T-helper 1 cell (primary cell): ENCODE results near the gene TMEM185B.
"Not testable (repeated sequence)": the region's sequence is repeated elsewhere in the genome, so short reads cannot be mapped to it uniquely, and the experiment has no call there.

Source experiments
- DNase-seq, 5 donors: peaks; one replicate each; pipeline ENCODE4 v3.0.0-alpha.2; 2012 to 2020
- total RNA-seq, 4 donors: gene quantifications; one replicate each; lab custom pipeline; 2026; lab: John Stamatoyannopoulos, UW

Gene TMEM185B
- 29.5 to 42.4 (median 32.2) reads per million in 4 donors for total RNA-seq

GRCh38 chr2:120223034-120223912 lies at the start of gene TMEM185B:
TSS of gene TMEM185B (minus strand) at chr2:120223400. CDS start at chr2:120222976, 424 bp downstream.
- DNase-seq = peak; percentile 80 to 88 (median 86)

GRCh38 chr2:120271711-120272379 lies 48.6 kb upstream of the TMEM185B start:
- no peak for DNase-seq

DNA sequence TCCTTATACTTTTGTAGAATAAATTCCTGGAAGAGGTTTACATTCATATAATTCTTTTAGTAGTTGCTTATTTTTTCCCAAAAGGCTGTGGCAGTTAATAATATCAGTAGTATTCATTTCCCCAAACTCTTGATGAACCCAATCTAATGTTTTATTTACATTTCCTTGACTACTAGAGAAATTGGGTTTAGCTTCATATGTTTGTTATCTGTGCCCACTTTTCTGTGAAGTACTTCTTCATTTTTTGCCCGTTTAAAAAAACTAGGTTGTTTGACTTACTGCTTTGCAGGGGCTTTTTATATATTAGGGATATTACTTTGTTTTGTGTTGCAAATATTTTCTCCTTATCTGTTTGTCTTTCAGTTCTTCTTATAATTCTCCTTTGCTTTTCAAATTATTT lies 46.6 kb upstream of the TMEM185B start:
- DNase-seq = no peak

DNA sequence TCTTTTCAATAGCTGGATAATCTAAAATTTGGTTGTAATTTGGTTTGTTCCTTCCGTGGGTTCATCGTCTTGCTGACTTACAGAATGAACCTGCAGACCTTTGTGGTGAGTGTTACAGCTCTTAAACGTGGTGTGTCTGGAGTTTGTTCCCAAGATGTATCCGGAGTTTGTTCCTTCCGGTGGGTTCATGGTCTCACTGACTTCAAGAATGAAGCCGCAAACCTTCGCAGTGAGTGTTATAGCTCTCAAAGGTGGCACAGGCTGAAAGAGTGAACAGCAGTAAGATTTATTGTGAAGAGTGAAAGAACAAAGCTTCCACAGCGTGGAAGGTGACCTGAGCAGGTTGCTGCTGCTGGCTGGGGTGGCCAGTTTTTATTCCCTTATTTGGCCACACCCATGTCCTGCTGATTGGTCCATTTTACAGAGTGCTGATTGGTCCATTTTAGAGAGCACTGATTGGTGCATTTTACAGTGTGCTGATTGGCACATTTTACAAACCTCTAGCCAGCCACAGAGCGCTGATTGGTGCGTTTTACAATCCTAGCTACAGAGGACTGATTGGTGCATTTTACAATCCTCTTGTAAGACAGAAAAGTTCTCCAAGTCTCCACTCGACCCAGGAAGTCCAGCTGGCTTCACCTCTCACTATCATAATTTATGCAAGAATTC lies 46.0 kb upstream of the TMEM185B start:
- DNase-seq = no peak

DNA sequence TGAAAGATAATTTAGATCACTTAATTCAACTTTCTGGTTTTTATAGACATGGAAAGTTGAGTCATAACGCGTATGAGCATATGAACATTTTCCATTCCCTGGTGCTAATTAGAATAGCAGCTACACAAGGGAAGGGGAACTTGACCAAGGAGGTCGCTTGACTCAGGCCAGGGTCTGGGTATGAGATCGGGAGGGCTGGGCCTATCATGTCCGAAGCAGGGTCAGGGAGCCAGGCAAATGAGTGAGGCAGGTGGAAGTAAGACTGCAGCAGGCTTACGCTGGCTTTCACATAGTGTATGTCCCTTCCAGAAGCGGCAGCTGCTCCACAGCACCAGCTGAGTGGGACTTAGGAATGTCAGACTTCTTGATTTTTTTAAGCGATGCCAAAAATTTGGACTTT lies 44.1 kb upstream of the TMEM185B start:
- DNase-seq = no peak

GRCh38 chr2:120265006-120265405 lies 41.8 kb upstream of the TMEM185B start:
- DNase-seq = no peak

GRCh38 chr2:120262761-120263428 lies 39.7 kb upstream of the TMEM185B start:
- DNase-seq = no peak

- peak in 1 of 5 donors; percentile 25 for DNase-seq
Measured at GRCh38 chr2:120262150-120262549, 39.0 kb upstream of the TMEM185B start.

DNA sequence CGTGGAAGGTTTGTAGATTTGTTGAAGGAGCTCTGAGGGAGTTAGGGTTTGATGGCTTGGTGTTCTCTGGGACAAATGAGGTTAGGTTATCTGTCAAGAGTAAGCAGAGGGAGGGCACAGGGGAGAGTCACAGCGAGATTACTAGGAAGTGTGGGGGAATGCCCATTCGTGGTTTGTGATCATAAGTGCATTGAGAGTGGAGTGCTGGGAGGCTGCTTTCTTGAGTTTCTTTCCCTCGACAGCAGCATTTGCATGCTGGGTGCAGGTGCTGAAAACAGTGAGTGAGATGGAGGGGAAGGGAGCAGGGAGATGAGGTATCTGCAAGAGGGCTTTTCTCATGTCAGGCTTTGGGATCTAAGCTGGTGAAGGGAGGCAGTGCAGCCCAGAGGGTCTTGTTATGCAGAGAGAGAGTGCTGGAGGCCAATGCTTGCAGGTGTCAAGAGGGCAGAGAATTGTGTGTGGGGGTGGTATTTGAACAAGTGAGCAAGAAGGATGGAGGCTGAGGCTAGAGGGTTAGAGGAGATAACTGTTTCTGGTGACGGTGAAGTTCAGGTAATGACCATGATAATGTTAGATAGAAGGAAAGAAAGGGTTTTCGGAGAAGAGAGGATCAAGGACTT lies 38.3 kb upstream of the TMEM185B start:
- peak in 1 of 5 donors; percentile 64 for DNase-seq

DNA sequence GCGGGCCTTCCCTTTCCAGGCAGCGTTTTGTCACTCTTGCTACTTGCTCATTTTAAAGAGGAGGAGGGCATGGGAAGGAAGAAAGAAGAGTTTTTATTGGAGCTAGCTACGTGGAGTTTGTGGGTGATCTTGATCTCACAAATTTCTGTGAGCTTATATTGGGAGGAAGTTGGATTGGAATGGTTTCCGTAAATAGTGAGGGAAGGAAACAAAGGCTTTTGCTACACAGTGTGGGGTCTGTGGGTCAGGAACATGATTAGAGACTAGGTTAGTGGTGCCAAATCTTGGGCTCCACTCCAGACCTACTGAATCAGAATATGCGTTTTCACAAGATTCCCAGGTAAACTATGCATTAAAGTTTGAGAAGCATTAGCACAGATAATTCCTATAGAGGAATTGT lies 37.5 kb upstream of the TMEM185B start:
- no peak for DNase-seq

GRCh38 chr2:120259939-120260338 lies 36.7 kb upstream of the TMEM185B start:
- DNase-seq = not testable (repeated sequence)

DNA sequence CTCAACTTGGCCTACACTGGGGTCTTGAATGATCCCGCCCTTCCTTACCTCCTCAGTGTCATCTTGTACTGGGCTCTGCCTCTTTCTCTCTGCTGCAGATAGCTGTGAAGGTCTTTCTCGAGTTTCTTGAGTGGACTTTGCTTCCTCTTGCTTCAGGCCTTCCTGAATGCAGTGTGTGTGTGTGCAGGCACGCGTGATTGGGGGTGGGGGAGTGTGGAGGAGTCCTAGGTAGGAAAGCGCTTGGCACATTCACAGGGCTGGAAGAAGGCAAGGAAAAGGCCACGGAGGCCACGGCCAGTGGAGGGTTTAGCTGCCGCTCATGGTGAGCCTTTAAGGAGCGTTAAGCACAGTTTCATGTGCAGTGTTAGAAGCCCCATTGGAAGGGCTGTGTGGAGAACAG lies 35.0 kb upstream of the TMEM185B start:
- no peak for DNase-seq

- DNase-seq = no peak
Measured at GRCh38 chr2:120257522-120257921, 34.3 kb upstream of the TMEM185B start.

DNA sequence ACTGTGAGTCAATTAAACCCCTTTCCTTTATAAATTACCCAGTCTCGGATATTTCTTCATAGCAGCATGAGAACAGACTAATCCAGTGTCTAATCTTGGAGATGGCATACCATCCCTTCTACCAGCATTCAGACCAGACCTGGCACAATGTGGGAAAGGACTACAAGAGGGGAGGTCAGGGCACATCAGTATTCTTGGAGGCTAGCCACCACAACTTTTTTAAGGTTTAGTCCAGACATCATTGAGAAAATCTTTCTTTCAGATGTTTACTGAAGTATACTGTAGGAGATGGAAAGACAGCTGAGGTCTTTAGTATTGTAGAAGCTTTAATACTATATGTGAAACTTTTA lies 33.4 kb upstream of the TMEM185B start:
- no peak for DNase-seq

- DNase-seq = no peak
Measured at GRCh38 chr2:120255986-120256650, 32.9 kb upstream of the TMEM185B start.

DNA sequence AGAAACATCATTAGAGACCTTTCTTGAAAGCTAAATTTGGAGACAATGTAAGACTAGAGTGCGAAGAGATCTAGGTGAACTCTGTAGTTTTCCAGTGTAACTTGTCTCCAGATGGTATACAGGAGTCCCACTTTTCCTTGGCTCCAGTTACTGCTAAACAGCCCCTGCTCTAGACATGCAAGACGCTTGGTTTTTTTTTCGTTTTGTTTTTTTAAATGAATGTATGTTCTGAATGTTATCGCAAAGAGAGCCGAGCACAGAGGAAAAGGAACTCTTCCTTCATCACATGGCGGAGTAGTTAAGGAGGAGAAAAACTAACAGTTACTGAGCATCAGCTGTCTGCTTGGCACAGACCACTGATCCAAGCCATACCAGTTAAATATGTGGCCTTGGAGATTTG lies 31.9 kb upstream of the TMEM185B start:
- no peak for DNase-seq

DNA sequence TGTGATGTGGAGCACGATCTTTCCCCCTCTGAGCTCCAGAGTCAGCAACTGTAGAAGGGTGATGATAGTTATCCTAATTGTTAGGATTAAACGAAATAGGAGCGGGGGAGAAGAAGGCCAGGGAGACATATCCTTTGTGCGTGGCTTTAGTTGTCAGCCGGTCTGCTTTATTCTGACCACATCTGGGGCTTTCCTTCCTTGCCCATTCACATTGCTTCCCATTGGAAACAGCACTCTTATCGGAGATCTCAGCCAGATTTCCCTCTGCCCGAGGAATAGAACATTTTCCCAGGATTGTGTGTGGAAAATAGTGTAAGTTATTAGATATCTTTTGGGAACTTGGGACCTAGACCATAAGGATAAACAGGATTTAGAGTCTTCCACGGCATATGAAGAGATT lies 31.0 kb upstream of the TMEM185B start:
- DNase-seq = no peak

DNA sequence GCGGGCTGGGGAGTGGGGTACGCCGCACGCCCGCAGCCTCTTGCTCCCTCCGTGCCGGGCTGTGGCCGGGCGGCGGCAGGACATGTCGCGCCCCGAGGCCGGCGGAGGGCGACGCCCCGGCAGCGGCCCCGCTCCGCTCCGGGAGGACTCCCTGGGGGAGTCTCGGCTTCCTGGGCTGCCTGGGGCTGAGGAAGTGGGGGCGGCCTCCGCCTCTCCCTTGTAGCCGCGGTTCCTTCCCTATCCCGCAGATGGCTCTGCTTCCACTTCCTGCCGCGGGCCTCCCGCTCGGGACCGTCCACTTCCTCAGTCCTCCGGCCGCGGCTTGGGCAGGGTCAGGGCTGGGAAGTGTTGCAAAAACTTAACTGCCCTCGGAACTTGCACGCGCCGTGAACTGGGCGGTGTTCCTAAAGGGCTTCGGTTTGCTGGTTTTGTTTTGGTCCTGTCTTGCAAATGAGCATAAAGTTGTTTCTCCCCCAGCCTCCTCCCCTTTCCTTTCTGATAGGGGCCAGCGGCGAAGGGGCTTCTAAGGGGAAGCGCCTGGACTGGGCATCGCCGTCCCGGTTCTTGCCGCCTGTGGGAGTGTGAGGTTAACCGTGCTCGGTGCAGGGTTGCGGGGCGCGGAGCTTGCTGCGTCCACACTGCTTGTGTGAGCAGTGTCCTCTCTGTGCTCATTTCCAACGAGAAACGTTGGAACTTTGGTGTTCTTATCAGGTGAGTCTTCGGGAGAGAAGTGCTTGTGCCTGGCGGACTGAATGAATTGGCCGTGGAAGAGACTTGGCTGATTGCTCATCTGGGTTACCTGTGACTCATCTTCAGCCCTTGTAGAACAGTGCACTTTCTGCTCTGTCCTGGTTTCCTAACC lies 30.1 kb upstream of the TMEM185B start:
- peak in 2 of 5 donors; percentile 30 to 43 for DNase-seq

DNA sequence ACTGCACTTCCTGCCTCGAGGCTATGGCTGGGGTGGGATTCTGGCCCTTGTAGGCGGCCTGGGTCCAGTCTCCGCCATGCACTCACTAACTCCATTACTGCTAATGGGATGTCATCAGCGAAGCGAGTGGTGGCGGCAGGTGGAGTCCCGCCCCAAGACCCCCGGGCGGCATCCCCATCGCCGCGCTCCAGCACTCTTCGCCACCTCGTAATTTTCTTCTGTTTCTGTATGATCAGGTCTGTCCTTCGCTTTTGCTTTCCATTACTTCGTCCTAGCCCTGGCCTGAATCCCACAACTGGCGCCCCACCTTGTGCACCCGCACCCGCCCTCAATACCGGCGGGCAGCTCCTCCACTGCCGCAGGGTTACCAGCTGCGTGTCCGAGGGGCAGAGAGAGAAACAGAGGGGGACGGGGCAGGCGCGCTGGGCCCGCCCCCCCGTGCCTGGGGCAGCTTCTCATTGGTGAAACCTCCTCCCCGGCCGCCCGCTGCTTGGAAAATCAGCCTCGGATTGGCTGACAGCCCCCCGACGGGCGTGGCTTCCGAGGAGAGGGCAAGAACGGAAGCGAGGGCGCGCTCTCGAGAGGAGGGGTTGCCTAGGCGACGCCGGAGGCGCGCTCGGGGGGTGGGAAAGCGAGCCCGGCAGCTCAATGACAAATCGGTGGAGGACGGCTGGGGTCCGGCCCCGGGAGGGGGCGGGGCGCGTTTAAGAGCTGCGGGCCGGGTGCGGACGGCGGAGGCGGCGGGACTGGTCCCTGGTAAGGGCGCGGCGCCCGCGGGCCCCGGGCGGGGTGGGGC lies 29.2 kb upstream of the TMEM185B start, which contains the start of gene RALB:
RALB (plus strand) TSS at position 628 of the 796 bp plus-strand sequence. CDS start 25,813 bp downstream, outside the sequence.
- DNase-seq = peak; percentile 98 to 99 (median 98)

- DNase-seq = no peak
Measured at GRCh38 chr2:120251880-120252224, 28.7 kb upstream of the TMEM185B start.
